GM19372 (cell line): ENCODE measurements around the gene FBXO30.

ENCODE experiments used
- ATAC-seq: cut with Tn5 transposase; IDR thresholded peaks from one replicate; pipeline ENCODE4 v1.9.1; 2021; ENCODE audit warnings: mild to moderate bottlenecking, low read depth, moderate library complexity; ENCODE audit not compliant: unreplicated experiment

The FBXO30 gene, protein sequence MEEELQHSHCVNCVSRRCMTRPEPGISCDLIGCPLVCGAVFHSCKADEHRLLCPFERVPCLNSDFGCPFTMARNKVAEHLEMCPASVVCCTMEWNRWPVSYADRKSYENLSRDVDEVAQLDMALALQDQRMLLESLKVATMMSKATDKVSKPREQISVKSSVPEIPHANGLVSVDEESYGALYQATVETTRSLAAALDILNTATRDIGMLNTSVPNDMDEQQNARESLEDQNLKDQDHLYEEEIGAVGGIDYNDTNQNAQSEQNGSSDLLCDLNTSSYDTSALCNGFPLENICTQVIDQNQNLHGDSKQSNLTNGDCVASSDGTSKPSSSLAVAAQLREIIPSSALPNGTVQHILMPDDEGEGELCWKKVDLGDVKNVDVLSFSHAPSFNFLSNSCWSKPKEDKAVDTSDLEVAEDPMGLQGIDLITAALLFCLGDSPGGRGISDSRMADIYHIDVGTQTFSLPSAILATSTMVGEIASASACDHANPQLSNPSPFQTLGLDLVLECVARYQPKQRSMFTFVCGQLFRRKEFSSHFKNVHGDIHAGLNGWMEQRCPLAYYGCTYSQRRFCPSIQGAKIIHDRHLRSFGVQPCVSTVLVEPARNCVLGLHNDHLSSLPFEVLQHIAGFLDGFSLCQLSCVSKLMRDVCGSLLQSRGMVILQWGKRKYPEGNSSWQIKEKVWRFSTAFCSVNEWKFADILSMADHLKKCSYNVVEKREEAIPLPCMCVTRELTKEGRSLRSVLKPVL

GRCh38 chr6:145814501-145815308 lies at the start of gene FBXO30:
TSS of gene FBXO30 (minus strand) at chr6:145814795. CDS start at chr6:145806405, 8,390 bp downstream.
- peak; percentile 66 for ATAC-seq

DNA sequence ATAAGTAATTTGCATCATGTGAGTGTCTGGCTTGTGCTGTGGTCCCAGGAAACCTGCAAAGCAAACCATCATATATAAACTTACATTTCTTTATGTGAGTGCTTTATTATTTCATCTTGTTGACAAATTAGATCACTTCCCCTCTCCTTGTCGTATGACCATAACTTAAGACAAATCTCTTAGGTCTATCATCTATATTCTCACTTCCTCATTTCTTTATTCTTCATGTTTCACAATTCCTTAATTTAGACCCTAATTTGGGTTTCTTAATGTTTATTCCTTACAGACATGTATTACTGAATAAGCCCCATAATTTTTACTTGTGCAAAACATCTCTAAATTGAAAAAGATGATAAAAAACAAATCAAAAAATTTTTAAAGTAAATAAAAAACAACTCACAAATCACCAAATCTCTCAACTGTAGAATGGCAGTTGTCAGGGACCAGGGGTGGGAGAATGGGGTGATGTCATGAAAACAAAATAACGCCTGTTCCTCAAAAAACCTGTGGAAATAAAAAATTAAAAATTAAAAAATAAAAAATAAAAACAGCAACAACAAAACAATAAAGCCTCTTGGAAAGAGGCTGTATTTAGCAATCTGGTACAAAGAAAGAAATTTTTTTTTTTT lies 49.5 kb upstream of the FBXO30 start:
- ATAC-seq, result peak; percentile 32

DNA sequence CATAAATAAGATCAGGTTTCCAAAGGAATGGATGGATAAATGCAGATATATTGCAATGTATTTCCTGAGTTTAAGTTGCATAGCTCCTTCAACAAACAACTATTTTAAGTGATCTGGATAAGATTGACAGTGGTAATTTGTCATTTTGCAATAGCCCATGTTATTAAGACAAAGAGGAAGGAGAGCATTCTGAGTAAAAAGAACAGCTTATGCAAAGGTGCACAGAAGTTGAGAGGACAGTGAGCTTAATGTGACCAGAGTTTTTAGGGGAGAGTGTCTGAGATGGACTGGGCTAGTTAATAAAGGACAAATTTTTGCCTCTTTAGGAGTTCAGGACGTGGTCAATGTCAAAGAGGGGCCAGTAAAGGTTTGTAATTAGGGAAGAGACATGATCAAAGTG lies 48.8 kb upstream of the FBXO30 start:
- ATAC-seq, result no peak

- ATAC-seq, result no peak
Measured at GRCh38 chr6:145860562-145860961, 46.0 kb upstream of the FBXO30 start.

DNA sequence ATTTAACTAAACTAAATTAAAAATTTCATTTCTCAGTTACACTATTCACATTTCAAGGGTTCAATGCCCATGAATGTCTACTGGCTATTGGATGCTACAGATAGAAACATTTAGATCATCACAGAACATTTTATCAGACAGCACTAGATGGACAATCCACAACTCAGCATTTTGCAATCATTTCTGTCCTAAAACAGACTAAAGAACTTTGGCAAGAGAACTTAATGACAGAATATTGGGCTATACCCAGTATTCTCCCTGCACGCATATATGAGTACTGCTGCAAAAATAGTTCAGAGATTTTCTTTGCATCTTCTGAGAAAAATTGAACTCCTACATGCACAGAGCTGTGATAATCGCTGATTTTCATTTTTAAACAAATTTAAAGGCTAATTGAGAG lies 36.1 kb upstream of the FBXO30 start:
- no peak for ATAC-seq

GRCh38 chr6:145848541-145848940 lies 33.9 kb upstream of the FBXO30 start:
- ATAC-seq, result no peak

GRCh38 chr6:145845557-145845956 lies 31.0 kb upstream of the FBXO30 start:
- ATAC-seq, result no peak

GRCh38 chr6:145844933-145845540 lies 30.4 kb upstream of the FBXO30 start:
- no peak for ATAC-seq

DNA sequence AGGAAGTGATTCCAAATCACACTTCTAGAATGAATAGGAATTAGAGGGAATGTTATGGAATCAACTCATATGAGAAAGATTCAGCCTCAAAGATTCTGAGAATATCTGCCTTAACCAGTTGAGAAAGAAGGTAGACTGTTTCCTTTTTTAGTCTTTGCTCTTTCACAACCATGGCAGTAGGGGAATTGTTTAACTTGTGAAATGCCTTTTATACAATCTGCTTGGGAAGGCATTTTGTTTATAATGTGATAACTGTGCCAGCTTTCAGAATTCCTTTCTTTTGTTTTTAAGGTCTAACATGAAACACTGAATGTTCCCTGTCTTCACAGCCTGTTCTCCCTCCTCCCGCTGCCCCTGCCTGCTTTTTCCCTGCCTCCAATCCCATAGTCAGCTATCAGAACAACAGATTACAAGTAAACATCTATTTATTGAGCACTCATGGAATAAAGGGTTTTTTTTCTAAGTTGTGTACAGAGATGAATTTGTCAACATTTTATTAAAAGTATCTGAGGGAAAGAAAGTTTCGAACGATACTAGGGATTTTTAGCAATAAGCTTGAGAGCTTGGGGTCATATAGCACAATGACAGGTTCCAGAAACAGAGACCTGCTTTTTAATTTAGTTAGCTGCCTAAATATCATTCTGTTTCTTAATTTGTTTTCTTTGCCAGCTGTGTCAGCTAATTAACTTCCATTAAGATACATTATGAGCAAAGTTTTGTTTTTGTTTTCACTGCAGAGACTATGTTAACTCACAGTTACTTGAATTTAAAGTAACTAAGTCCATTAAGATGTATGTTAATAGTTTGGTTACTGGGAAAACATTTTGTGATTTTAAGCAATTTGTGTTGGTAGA lies 28.3 kb upstream of the FBXO30 start:
- no peak for ATAC-seq

GRCh38 chr6:145841668-145842067 lies 27.1 kb upstream of the FBXO30 start:
- no peak for ATAC-seq

GRCh38 chr6:145839653-145840052 lies 25.1 kb upstream of the FBXO30 start:
- no peak for ATAC-seq

DNA sequence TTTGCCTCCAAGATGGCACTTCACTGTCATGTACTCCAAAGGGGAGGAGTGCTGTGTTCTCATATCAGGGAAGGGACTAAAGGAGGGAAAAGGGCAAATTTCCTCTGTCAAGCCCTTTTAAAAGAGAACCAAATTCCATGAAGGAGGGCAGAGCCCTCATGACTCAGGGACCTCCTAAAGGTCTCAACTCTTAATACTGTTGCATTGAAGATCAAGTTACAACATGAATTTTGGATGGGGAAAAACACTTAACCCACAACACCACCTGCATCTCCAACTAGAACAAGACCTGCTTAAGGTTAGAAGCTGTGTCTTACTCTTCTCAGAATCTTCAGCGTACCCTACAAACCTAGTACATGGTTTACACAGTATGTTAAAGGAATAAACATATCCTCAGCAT lies 23.7 kb upstream of the FBXO30 start:
- ATAC-seq, result no peak

DNA sequence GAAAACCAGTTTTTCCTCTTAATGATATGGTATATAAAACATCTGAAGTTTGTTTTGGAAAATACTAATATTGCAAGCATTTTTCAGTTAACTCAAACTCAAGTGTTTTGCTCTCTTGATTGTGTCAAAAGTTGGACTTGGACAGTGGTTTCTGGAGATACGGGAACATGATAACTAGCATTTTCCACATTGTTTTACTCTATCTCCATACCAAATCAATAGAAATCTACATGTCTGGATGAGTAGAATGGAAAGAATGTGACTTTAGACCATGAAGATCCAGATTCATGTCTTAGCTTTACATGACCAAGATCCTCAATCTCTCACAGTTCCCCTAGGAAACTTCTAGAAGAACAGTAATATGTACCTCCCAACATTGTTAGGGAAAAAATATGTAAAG lies 22.2 kb upstream of the FBXO30 start:
- no peak for ATAC-seq

DNA sequence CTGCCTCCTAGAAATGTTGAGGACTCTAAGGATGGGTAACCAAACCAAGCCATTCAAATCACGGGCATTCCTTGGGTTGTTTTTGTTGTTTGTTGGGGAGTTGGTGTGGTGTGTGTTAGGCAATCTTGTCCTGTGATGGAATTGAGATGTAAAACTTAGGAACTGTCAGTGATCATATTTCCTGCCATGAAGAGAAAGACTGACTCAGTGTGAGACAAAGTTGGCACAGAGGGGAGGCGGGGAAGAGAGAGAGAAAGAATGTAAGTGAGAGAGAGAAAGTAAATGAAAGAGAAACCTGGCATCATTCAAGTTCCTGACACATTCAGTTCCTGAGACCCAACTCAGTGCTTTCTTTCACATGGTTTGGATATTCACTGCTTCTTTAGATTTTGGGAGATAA lies 21.6 kb upstream of the FBXO30 start:
- ATAC-seq, result no peak

DNA sequence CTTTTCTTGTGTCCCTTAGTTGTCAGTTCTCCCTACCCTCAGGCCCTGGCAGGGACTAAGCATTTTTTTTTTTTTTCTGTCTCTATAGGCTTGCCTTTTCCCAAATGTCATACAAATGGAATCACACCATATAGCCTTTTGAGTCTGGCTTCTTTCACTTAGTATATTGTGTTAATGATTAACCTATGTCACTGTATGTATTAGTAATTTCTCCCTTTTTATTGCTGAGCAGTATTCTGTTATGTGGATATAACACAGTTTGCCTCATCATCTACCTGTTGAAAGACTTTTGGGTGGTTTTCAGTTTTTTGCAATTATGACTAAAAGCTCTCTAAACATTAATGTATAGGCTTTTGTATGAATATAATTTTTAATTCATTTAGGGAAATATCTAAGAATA lies 16.0 kb upstream of the FBXO30 start:
- no peak for ATAC-seq

DNA sequence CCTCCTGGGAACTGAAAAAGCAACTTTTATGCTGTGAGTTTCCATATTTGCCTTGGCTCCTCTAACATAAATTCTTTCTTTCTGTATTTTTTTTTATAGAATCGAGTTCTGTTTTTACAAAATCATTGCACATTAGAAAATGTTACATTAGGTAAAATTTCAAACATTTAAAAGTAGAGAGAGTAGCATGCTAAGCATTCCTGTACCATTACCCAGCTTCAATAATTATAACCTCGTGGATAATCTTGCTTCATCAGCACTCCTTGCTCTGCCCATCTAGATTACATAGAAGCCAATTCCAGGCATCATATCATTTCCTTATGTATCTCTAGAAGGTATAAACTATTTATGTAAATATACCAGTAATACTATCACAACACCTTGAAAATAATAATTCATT lies 15.4 kb upstream of the FBXO30 start:
- no peak for ATAC-seq

- no peak for ATAC-seq
Measured at GRCh38 chr6:145829102-145829501, 14.5 kb upstream of the FBXO30 start.

- ATAC-seq, result no peak
Measured at GRCh38 chr6:145824344-145824743, 9.7 kb upstream of the FBXO30 start.

DNA sequence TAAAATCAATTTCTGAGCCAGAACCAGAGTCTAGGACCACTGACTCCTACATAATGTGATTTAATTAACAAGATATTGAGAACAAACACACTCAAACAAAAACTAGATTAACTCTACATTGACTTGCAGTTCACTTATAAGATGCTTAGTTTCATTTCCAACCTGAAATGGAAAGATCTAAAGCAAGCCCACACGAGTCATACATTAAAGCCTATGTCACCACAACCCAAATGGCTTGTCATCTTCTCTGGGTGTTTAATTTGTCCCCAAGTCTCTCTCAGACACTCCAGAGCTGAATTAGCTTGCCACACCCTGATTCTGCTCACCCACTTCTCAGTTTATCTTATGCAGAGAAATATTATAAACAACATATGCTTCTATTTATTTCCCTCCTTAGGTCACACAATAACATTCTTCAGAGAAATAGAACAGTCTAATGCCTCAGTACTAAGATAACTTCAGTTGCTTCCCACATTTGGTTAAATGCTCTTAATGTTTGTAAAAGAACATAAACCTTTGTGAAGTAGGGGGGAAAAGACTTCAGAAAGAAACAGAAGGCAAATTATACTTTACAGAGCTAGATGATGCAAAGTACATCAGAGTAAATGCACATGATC lies 8.8 kb upstream of the FBXO30 start:
- ATAC-seq, result peak; percentile 92
